K562 (cell line): Measurements from ENCODE around the gene TCEAL1.

Experiments used
- CTCF ChIP-seq, 3 experiments: IDR thresholded peaks in 2 of 3; conservative IDR thresholded peaks in 1 of 3; 2 replicates each; pipeline ENCODE4 v1.5.1; 2011 to 2012; ENCODE audit warnings: low read length in 3 of 3, mild to moderate bottlenecking in 3 of 3, control low read depth in 2 of 3, improper control_type of control experiment in 1 of 3, inconsistent platforms in 1 of 3, low read depth in 1 of 3, mixed read lengths in 1 of 3, moderate library complexity in 1 of 3; ENCODE audit not compliant: insufficient read depth in 2 of 3
- ELF2 ChIP-seq: fragments of 250-450 bp; sonication (Bioruptor Pico); IDR thresholded peaks from 2 replicates; pipeline ENCODE4 v1.5.0; 2021; ENCODE audit warnings: mild to moderate bottlenecking
- ELK1 ChIP-seq: sonication (generic); formaldehyde crosslinking; IDR thresholded peaks from 2 replicates; pipeline ENCODE4 v1.8.1; 2022; ENCODE audit warnings: missing genetic modification reagents
- ETS2 ChIP-seq: IDR thresholded peaks from 2 replicates; pipeline ENCODE4 v1.6.1; 2016; ENCODE audit warnings: borderline replicate concordance, missing genetic modification characterization, mild to moderate bottlenecking, moderate library complexity, missing compliant biosample characterization; ENCODE audit not compliant: poor library complexity, severe bottlenecking
- KLF1 ChIP-seq: fragments of 450-650 bp; IDR thresholded peaks from 2 replicates; pipeline ENCODE4 v1.6.1; 2016; ENCODE audit warnings: missing genetic modification characterization, missing compliant biosample characterization
- NCOA4 ChIP-seq: fragments of 450-650 bp; IDR thresholded peaks from 2 replicates; pipeline ENCODE4 v1.6.1; 2018; ENCODE audit warnings: mild to moderate bottlenecking; ENCODE audit not compliant: partially characterized antibody
- ZNF324 ChIP-seq: fragments of 250-450 bp; sonication (Bioruptor Pico); IDR thresholded peaks from 2 replicates; pipeline ENCODE4 v1.4.0; 2020; ENCODE audit warnings: mild to moderate bottlenecking

GRCh38 chrX:103635436-103635835 is 6.7 kb downstream of the TCEAL1 start:
- no peak for TF ChIP-seq ZNF324
- TF ChIP-seq CTCF (IDR thresholded peaks at IDR 0.05 in 2 of 3, conservative IDR thresholded peaks at IDR 0.05 in 1 of 3; ENCODE audit: insufficient read depth in 2 of 3, low read depth in 1 of 3, low read length in 3 of 3), result no peak
- TF ChIP-seq ETS2 (tag), result no peak
- TF ChIP-seq NCOA4, result no peak
- TF ChIP-seq ELK1 (CRISPR knock-in tag), result no peak
- no peak for TF ChIP-seq ELF2 (CRISPR knock-in tag)
- no peak for TF ChIP-seq KLF1
